Gastroesophageal sphincter (tissue), 3 donors: ENCODE measurements around the gene MARF1.

Experiments used
- EP300 ChIP-seq: sonication (generic); formaldehyde crosslinking; IDR thresholded peaks from one replicate; pipeline ENCODE4 v1.6.1; 2017; ENCODE audit warnings: antibody characterized with exemption, mild to moderate bottlenecking
- POLR2A ChIP-seq, 2 donors: fragments of 450-650 bp; IDR thresholded peaks; one replicate each; pipeline ENCODE4 v1.6.1; 2017; ENCODE audit warnings: antibody characterized with exemption in 2 of 2, mild to moderate bottlenecking in 2 of 2, moderate library complexity in 1 of 2
- POLR2AphosphoS5 ChIP-seq: sonication (generic); formaldehyde crosslinking; IDR thresholded peaks from one replicate; pipeline ENCODE4 v1.6.1; 2017; ENCODE audit warnings: antibody characterized with exemption
- TF ChIP-seq, protein P1 (sequence below), 4 experiments: fragments of 200-600 bp in 2 of 4; fragments of 450-650 bp in 2 of 4; sonication (generic) in 1 of 4; IDR thresholded peaks; one replicate each; pipeline ENCODE4 v1.5.1; 2017 to 2019; ENCODE audit warnings: antibody characterized with exemption in 4 of 4, mild to moderate bottlenecking in 2 of 4, moderate library complexity in 2 of 4

DNA sequence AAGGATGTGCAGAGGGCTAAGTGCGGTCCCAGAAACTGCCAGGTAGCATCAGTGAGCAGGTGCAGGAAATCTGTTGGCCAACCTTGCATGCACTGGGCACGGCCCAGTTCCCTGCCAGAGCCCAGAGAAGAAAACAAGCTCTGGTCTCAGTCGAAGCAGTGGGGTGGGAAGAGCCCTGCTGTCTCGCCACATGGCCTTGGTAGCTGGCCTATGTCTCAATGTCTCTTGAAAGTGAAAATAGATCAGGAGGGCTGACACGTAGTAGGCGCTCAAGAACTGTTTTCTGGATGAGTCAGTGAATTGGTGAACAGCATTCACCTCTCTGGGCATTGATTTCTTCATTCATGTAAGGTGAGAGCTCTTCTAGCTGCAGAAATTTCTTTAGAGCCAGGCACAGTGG, 90.4 kb downstream of the MARF1 start:
- TF ChIP-seq POLR2AphosphoS5 (no peak), POLR2A (IDR thresholded peaks at IDR 0.05) (no peak), EP300 (no peak)
- TF ChIP-seq, protein P1, sequence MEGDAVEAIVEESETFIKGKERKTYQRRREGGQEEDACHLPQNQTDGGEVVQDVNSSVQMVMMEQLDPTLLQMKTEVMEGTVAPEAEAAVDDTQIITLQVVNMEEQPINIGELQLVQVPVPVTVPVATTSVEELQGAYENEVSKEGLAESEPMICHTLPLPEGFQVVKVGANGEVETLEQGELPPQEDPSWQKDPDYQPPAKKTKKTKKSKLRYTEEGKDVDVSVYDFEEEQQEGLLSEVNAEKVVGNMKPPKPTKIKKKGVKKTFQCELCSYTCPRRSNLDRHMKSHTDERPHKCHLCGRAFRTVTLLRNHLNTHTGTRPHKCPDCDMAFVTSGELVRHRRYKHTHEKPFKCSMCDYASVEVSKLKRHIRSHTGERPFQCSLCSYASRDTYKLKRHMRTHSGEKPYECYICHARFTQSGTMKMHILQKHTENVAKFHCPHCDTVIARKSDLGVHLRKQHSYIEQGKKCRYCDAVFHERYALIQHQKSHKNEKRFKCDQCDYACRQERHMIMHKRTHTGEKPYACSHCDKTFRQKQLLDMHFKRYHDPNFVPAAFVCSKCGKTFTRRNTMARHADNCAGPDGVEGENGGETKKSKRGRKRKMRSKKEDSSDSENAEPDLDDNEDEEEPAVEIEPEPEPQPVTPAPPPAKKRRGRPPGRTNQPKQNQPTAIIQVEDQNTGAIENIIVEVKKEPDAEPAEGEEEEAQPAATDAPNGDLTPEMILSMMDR (IDR thresholded peaks at IDR 0.05), result no peak
